HK-2 (cell line): ENCODE measurements around the gene LTB.
A peak's percentile ranks its signal among the peaks of the same experiment; 100 is the strongest.
"Not testable (repeated sequence)": the region's sequence is repeated elsewhere in the genome, so short reads cannot be mapped to it uniquely, and the experiment has no call there.

ENCODE experiments used
- DNase-seq: peaks from one replicate; pipeline ENCODE4 v3.0.0-alpha.2; 2018; ENCODE audit not compliant: unreplicated experiment

LTB gene

GRCh38 chr6:31609519-31610406, 27.5 kb upstream of the LTB start:
- no peak for DNase-seq

GRCh38 chr6:31607317-31607716, 25.1 kb upstream of the LTB start:
- DNase-seq = no peak

- DNase-seq = no peak
Observed at GRCh38 chr6:31597006-31597405, 14.8 kb upstream of the LTB start.

- DNase-seq = no peak
Observed at GRCh38 chr6:31592396-31592771, 10.2 kb upstream of the LTB start.

- DNase-seq = not testable (repeated sequence)
Observed at GRCh38 chr6:31590691-31591090, 8.5 kb upstream of the LTB start.

- no peak for DNase-seq
Observed at GRCh38 chr6:31588871-31589650, 6.8 kb upstream of the LTB start.

GRCh38 chr6:31587791-31588777, 5.9 kb upstream of the LTB start:
- no peak for DNase-seq

GRCh38 chr6:31586599-31587281, 4.5 kb upstream of the LTB start:
- DNase-seq = no peak

GRCh38 chr6:31586008-31586407, 3.8 kb upstream of the LTB start, which contains the start of gene LST1:
TSS of gene LST1 (plus strand) at chr6:31586277. CDS start at chr6:31587300, 1,023 bp downstream.
- DNase-seq = no peak

GRCh38 chr6:31585491-31585890, 3.3 kb upstream of the LTB start:
- DNase-seq = no peak

GRCh38 chr6:31581434-31582229, 592 bp downstream of the LTB start:
- no peak for DNase-seq

- peak; percentile 88 for DNase-seq
Observed at GRCh38 chr6:31580807-31581433, 1.3 kb downstream of the LTB start.

- no peak for DNase-seq
Observed at GRCh38 chr6:31580438-31580740, 1.8 kb downstream of the LTB start.

- DNase-seq = no peak
Observed at GRCh38 chr6:31579546-31580437, 2.4 kb downstream of the LTB start.

- DNase-seq = no peak
Observed at GRCh38 chr6:31579119-31579505, 3.1 kb downstream of the LTB start.

- peak; percentile 73 for DNase-seq
Observed at GRCh38 chr6:31578184-31579118, 3.8 kb downstream of the LTB start.

- no peak for DNase-seq
Observed at GRCh38 chr6:31577579-31577966, 4.7 kb downstream of the LTB start.
